ES-I3 (cell line): Measurements from ENCODE around the gene LRRIQ4.

ENCODE experiments used
- H3K36me3 ChIP-seq: 2 replicates; pipeline ENCODE4 v1.6.1; 2013; ENCODE audit warnings: mild to moderate bottlenecking, low read length, control low read depth, moderate library complexity; ENCODE audit not compliant: insufficient read depth
- H3K4me1 ChIP-seq: 2 replicates; pipeline ENCODE4 v1.6.1; 2013; ENCODE audit warnings: mild to moderate bottlenecking, control low read depth, low read length; ENCODE audit not compliant: insufficient read depth
- H3K9ac ChIP-seq: 2 replicates; pipeline ENCODE4 v1.6.1; 2013; ENCODE audit warnings: low read depth, mild to moderate bottlenecking, low read length, moderate library complexity
- H3K9me3 ChIP-seq: 2 replicates; pipeline ENCODE4 v1.6.1; 2013; ENCODE audit warnings: mild to moderate bottlenecking, low read length, moderate library complexity; ENCODE audit not compliant: control insufficient read depth, insufficient read depth

LRRIQ4 gene

GRCh38 chr3:169855514-169855913, 42.8 kb downstream of the LRRIQ4 start:
- H3K9ac ChIP-seq = no peak overlapping the region
- no peaks in the 10 kb centered on the region for H3K36me3 ChIP-seq
- H3K4me1 ChIP-seq = no peaks in the 10 kb centered on the region
- no peaks in the 10 kb centered on the region for H3K9me3 ChIP-seq

GRCh38 chr3:169857811-169858210, 45.1 kb downstream of the LRRIQ4 start:
- no peaks in the 10 kb centered on the region for H3K36me3 ChIP-seq
- no peaks in the 10 kb centered on the region for H3K4me1 ChIP-seq
- no peak overlapping the region for H3K9ac ChIP-seq
- no peaks in the 10 kb centered on the region for H3K9me3 ChIP-seq

- Histone ChIP-seq H3K9ac (no peak overlapping the region), H3K4me1 (no peaks in the 10 kb centered on the region), H3K36me3 (no peaks in the 10 kb centered on the region), H3K9me3 (no peaks in the 10 kb centered on the region)
Observed at GRCh38 chr3:169861871-169862270, 49.2 kb downstream of the LRRIQ4 start.

GRCh38 chr3:169863458-169863899, 50.8 kb downstream of the LRRIQ4 start:
- Histone ChIP-seq H3K36me3 (no peaks in the 10 kb centered on the region), H3K9me3 (no peaks in the 10 kb centered on the region), H3K9ac (no peak overlapping the region), H3K4me1 (no peaks in the 10 kb centered on the region)

- H3K4me1 ChIP-seq = no peaks in the 10 kb centered on the region
- H3K9me3 ChIP-seq = no peaks in the 10 kb centered on the region
- no peaks in the 10 kb centered on the region for H3K36me3 ChIP-seq
- no peak overlapping the region for H3K9ac ChIP-seq
Observed at GRCh38 chr3:169864270-169864669, 51.6 kb downstream of the LRRIQ4 start.

- Histone ChIP-seq H3K9ac (no peak overlapping the region), H3K36me3 (no peaks in the 10 kb centered on the region), H3K4me1 (peaks cover 5% of the 10 kb centered on the region; the same call in 1 of the 2 replicates), H3K9me3 (no peaks in the 10 kb centered on the region)
Observed at GRCh38 chr3:169865176-169865767, 52.6 kb downstream of the LRRIQ4 start.

GRCh38 chr3:169867584-169868210, 55.0 kb downstream of the LRRIQ4 start:
- Histone ChIP-seq H3K4me1 (peaks cover 6% of the 10 kb centered on the region; the same call in 1 of the 2 replicates), H3K36me3 (no peaks in the 10 kb centered on the region), H3K9ac (no peak overlapping the region), H3K9me3 (no peaks in the 10 kb centered on the region)

GRCh38 chr3:169868369-169868768, 55.7 kb downstream of the LRRIQ4 start:
- Histone ChIP-seq H3K9ac (no peak overlapping the region), H3K9me3 (no peaks in the 10 kb centered on the region), H3K36me3 (no peaks in the 10 kb centered on the region), H3K4me1 (peaks cover 6% of the 10 kb centered on the region; the same call in 1 of the 2 replicates)

GRCh38 chr3:169869484-169870220, 57.0 kb downstream of the LRRIQ4 start, which contains the start of gene LRRC31:
LRRC31 (minus strand) TSS chr3:169869935; CDS start chr3:169869807, 128 bp downstream.
- Histone ChIP-seq H3K4me1 (peaks cover 6% of the 10 kb centered on the region; the same call in 1 of the 2 replicates), H3K36me3 (no peaks in the 10 kb centered on the region), H3K9ac (no peak within 1 kb of the TSS), H3K9me3 (no peaks in the 10 kb centered on the region)

GRCh38 chr3:169871129-169871886, 58.6 kb downstream of the LRRIQ4 start:
- Histone ChIP-seq H3K9me3 (no peaks in the 10 kb centered on the region; the same call in 1 of the 2 replicates), H3K9ac (no peak overlapping the region), H3K4me1 (peaks cover 6% of the 10 kb centered on the region; the same call in 1 of the 2 replicates), H3K36me3 (no peaks in the 10 kb centered on the region)

- no peaks in the 10 kb centered on the region for H3K36me3 ChIP-seq
- H3K4me1 ChIP-seq = no peaks in the 10 kb centered on the region
- H3K9ac ChIP-seq = no peak overlapping the region
- H3K9me3 ChIP-seq = no peaks in the 10 kb centered on the region; the same call in 1 of the 2 replicates
Observed at GRCh38 chr3:169879013-169879557, 66.4 kb downstream of the LRRIQ4 start.

GRCh38 chr3:169879845-169880575, 67.3 kb downstream of the LRRIQ4 start:
- Histone ChIP-seq H3K9me3 (no peaks in the 10 kb centered on the region; the same call in 1 of the 2 replicates), H3K4me1 (no peaks in the 10 kb centered on the region), H3K36me3 (no peaks in the 10 kb centered on the region), H3K9ac (no peak overlapping the region)

GRCh38 chr3:169880576-169881250, 68.0 kb downstream of the LRRIQ4 start:
- no peak overlapping the region for H3K9ac ChIP-seq
- no peaks in the 10 kb centered on the region for H3K9me3 ChIP-seq

More at GRCh38 chr3:169880576-169881250, 68.0 kb downstream of the LRRIQ4 start:
- Histone ChIP-seq H3K36me3 (no peaks in the 10 kb centered on the region), H3K4me1 (peaks cover 3% of the 10 kb centered on the region; the same call in 1 of the 2 replicates)
